KMS-11 (cell line): ENCODE results near the gene UBE4A.

ENCODE experiments used
- H2AFZ ChIP-seq: fragments of 200-600 bp; sonication (generic); 2 replicates; pipeline ENCODE4 v1.6.1; 2016; ENCODE audit warnings: antibody characterized with exemption, mixed run types, low read depth
- H3K27ac ChIP-seq: fragments of 200-600 bp; sonication (generic); 2 replicates; pipeline ENCODE4 v1.6.1; 2016; ENCODE audit warnings: mild to moderate bottlenecking, mixed run types
- H3K27me3 ChIP-seq: fragments of 200-600 bp; sonication (generic); 2 replicates; pipeline ENCODE4 v1.6.1; 2017; ENCODE audit warnings: mild to moderate bottlenecking, low read depth, mixed run types, moderate library complexity; ENCODE audit not compliant: insufficient read depth
- H3K36me3 ChIP-seq: fragments of 200-600 bp; sonication (generic); 2 replicates; pipeline ENCODE4 v1.6.1; 2017; ENCODE audit warnings: mild to moderate bottlenecking, mixed run types; ENCODE audit not compliant: insufficient read depth
- H3K4me1 ChIP-seq: fragments of 200-600 bp; sonication (generic); 2 replicates; pipeline ENCODE4 v1.6.1; 2016; ENCODE audit warnings: mild to moderate bottlenecking, low read depth, mixed run types; ENCODE audit not compliant: poor library complexity, severe bottlenecking
- H3K4me2 ChIP-seq: fragments of 200-600 bp; sonication (generic); 2 replicates; pipeline ENCODE4 v1.7.0; 2016; ENCODE audit warnings: mild to moderate bottlenecking, mixed run types
- H3K4me3 ChIP-seq: fragments of 200-600 bp; sonication (generic); IDR thresholded peaks from 2 replicates; pipeline ENCODE4 v1.6.1; 2017; ENCODE audit warnings: low read depth, low read length, mixed read lengths; ENCODE audit not compliant: insufficient read depth
- H3K79me2 ChIP-seq: fragments of 200-600 bp; sonication (generic); 2 replicates; pipeline ENCODE4 v1.6.1; 2016; ENCODE audit warnings: low read depth, mixed run types; ENCODE audit not compliant: insufficient read depth
- H3K9ac ChIP-seq: fragments of 200-600 bp; sonication (generic); 2 replicates; pipeline ENCODE4 v1.6.1; 2016; ENCODE audit warnings: mild to moderate bottlenecking, mixed run types
- H4K20me1 ChIP-seq: fragments of 200-600 bp; sonication (generic); 2 replicates; pipeline ENCODE4 v1.6.1; 2016; ENCODE audit warnings: mild to moderate bottlenecking, mixed run types; ENCODE audit not compliant: insufficient read depth
- TF ChIP-seq, protein P1 (sequence below): fragments of 200-600 bp; sonication (generic); conservative IDR thresholded peaks from 2 replicates; pipeline ENCODE4 v1.6.1; 2017; ENCODE audit warnings: low read depth, mild to moderate bottlenecking, antibody characterized with exemption, low read length, moderate library complexity, mixed read lengths

The UBE4A gene

GRCh38 chr11:118374729-118375128 is 15.3 kb downstream of the UBE4A start:
- peaks cover 15% of the 10 kb centered on the region for H3K4me1 ChIP-seq
- no peak overlapping the region for H3K4me2 ChIP-seq
- no peak overlapping the region for H3K9ac ChIP-seq
- H3K27ac ChIP-seq, result no peak overlapping the region
- TF ChIP-seq, protein P1, sequence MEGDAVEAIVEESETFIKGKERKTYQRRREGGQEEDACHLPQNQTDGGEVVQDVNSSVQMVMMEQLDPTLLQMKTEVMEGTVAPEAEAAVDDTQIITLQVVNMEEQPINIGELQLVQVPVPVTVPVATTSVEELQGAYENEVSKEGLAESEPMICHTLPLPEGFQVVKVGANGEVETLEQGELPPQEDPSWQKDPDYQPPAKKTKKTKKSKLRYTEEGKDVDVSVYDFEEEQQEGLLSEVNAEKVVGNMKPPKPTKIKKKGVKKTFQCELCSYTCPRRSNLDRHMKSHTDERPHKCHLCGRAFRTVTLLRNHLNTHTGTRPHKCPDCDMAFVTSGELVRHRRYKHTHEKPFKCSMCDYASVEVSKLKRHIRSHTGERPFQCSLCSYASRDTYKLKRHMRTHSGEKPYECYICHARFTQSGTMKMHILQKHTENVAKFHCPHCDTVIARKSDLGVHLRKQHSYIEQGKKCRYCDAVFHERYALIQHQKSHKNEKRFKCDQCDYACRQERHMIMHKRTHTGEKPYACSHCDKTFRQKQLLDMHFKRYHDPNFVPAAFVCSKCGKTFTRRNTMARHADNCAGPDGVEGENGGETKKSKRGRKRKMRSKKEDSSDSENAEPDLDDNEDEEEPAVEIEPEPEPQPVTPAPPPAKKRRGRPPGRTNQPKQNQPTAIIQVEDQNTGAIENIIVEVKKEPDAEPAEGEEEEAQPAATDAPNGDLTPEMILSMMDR, result no peak
- no peaks in the 10 kb centered on the region; the same call in 1 of the 2 replicates for H3K36me3 ChIP-seq
- H3K27me3 ChIP-seq, result no peaks in the 10 kb centered on the region
- H2AFZ ChIP-seq, result no peak overlapping the region
- H3K79me2 ChIP-seq, result no peaks in the 10 kb centered on the region
- H3K4me3 ChIP-seq, result no peak overlapping the region
- 0 out of 2 replicates have a peak, but pooled peaks cover 3% of the 10 kb centered on the region for H4K20me1 ChIP-seq

GRCh38 chr11:118375978-118376377 is 16.6 kb downstream of the UBE4A start:
- no peaks in the 10 kb centered on the region; the same call in 1 of the 2 replicates for H3K36me3 ChIP-seq
- TF ChIP-seq, protein P1, result no peak
- no peak overlapping the region for H3K4me3 ChIP-seq

GRCh38 chr11:118379497-118379896 is 20.1 kb downstream of the UBE4A start:
- Histone ChIP-seq H3K36me3 (no peaks in the 10 kb centered on the region), H3K4me2 (no peak overlapping the region), H2AFZ (no peak overlapping the region), H4K20me1 (no peaks in the 10 kb centered on the region), H3K27ac (no peak overlapping the region), H3K4me3 (no peak overlapping the region), H3K79me2 (no peaks in the 10 kb centered on the region), H3K4me1 (no peaks in the 10 kb centered on the region), H3K9ac (no peak overlapping the region), H3K27me3 (no peaks in the 10 kb centered on the region)
- TF ChIP-seq, protein P1, result no peak

More at GRCh38 chr11:118375978-118376377, 16.6 kb downstream of the UBE4A start:
- Histone ChIP-seq H3K79me2 (no peaks in the 10 kb centered on the region), H3K27me3 (no peaks in the 10 kb centered on the region), H3K4me1 (peaks cover 5% of the 10 kb centered on the region), H3K9ac (no peak overlapping the region), H3K4me2 (no peak overlapping the region), H3K27ac (no peak overlapping the region), H4K20me1 (0 out of 2 replicates have a peak, but pooled peaks cover 3% of the 10 kb centered on the region), H2AFZ (no peak overlapping the region)

- no peak overlapping the region for H3K9ac ChIP-seq
- no peak overlapping the region for H3K4me3 ChIP-seq
- H3K4me2 ChIP-seq, result no peak overlapping the region
- no peaks in the 10 kb centered on the region for H3K4me1 ChIP-seq
- H3K36me3 ChIP-seq, result no peaks in the 10 kb centered on the region
- H3K27ac ChIP-seq, result no peak overlapping the region
- no peaks in the 10 kb centered on the region for H3K27me3 ChIP-seq
- TF ChIP-seq, protein P1, result no peak
- no peaks in the 10 kb centered on the region for H3K79me2 ChIP-seq
- H2AFZ ChIP-seq, result no peak overlapping the region
- no peaks in the 10 kb centered on the region for H4K20me1 ChIP-seq
Measured at GRCh38 chr11:118380571-118380970, 21.2 kb downstream of the UBE4A start.
